Trophoblast cell (in vitro differentiated cells and primary cell): ENCODE results near the gene PDC.

ENCODE experiments used
- DNase-seq, 2 donors: peaks; one replicate each; pipeline ENCODE4 v3.0.0-alpha.2; 2016
- H2AFZ ChIP-seq: 2 replicates; pipeline ENCODE4 v1.6.1; 2013; ENCODE audit warnings: low read length, moderate library complexity, mild to moderate bottlenecking; ENCODE audit not compliant: insufficient read depth, poor library complexity
- H2AK5ac ChIP-seq: 2 replicates; pipeline ENCODE4 v1.6.1; 2013; ENCODE audit warnings: mild to moderate bottlenecking, low read length
- H2BK120ac ChIP-seq: 2 replicates; pipeline ENCODE4 v1.6.1; 2013; ENCODE audit warnings: low read length, mild to moderate bottlenecking, moderate library complexity; ENCODE audit not compliant: insufficient read depth, poor library complexity
- H2BK12ac ChIP-seq: 2 replicates; pipeline ENCODE4 v1.6.1; 2013; ENCODE audit warnings: mild to moderate bottlenecking, low read length, moderate library complexity
- H2BK5ac ChIP-seq: 2 replicates; pipeline ENCODE4 v1.6.1; 2013; ENCODE audit warnings: low read length, low read depth, moderate library complexity, mild to moderate bottlenecking; ENCODE audit not compliant: poor library complexity
- H3K14ac ChIP-seq: 2 replicates; pipeline ENCODE4 v1.6.1; 2013; ENCODE audit warnings: mild to moderate bottlenecking, low read length
- H3K18ac ChIP-seq: 2 replicates; pipeline ENCODE4 v1.6.1; 2013; ENCODE audit warnings: mild to moderate bottlenecking, low read length
- H3K23ac ChIP-seq: 2 replicates; pipeline ENCODE4 v1.6.1; 2013; ENCODE audit warnings: low read length
- H3K27ac ChIP-seq: 2 replicates; pipeline ENCODE4 v1.5.1; 2013; ENCODE audit warnings: low read depth, mild to moderate bottlenecking, inconsistent platforms, low read length, moderate library complexity
- H3K27me3 ChIP-seq: 2 replicates; pipeline ENCODE4 v1.6.1; 2013; ENCODE audit warnings: inconsistent platforms, mild to moderate bottlenecking, low read length, moderate library complexity; ENCODE audit not compliant: insufficient read depth
- H3K36me3 ChIP-seq, 2 experiments: 1 replicate in 1 of 2; 2 replicates in 1 of 2; pipeline ENCODE4 v1.6.1; 2013; ENCODE audit warnings: low read length in 2 of 2, mild to moderate bottlenecking in 2 of 2, moderate library complexity in 1 of 2; ENCODE audit not compliant: insufficient read depth in 2 of 2, control insufficient read depth in 1 of 2
- H3K4ac ChIP-seq: 2 replicates; pipeline ENCODE4 v1.6.1; 2013; ENCODE audit warnings: low read depth, mild to moderate bottlenecking, low read length, moderate library complexity
- H3K4me1 ChIP-seq, 2 experiments: 1 replicate in 1 of 2; 2 replicates in 1 of 2; pipeline ENCODE4 v1.6.1; 2013; ENCODE audit warnings: low read length in 2 of 2, mild to moderate bottlenecking in 2 of 2, moderate library complexity in 1 of 2; ENCODE audit not compliant: insufficient read depth in 2 of 2, control insufficient read depth in 1 of 2
- H3K4me2 ChIP-seq: 2 replicates; pipeline ENCODE4 v1.6.1; 2013; ENCODE audit warnings: inconsistent platforms, mild to moderate bottlenecking, low read length, moderate library complexity
- H3K4me3 ChIP-seq: 2 replicates; pipeline ENCODE4 v1.5.1; 2013; ENCODE audit warnings: mild to moderate bottlenecking, low read depth, low read length, inconsistent platforms
- H3K79me1 ChIP-seq: one replicate; pipeline ENCODE4 v1.6.1; 2013; ENCODE audit warnings: low read length
- H3K79me2 ChIP-seq: 2 replicates; pipeline ENCODE4 v1.6.1; 2013; ENCODE audit warnings: low read length, mild to moderate bottlenecking; ENCODE audit not compliant: control insufficient read depth, insufficient read depth, poor library complexity
- H3K9ac ChIP-seq: 2 replicates; pipeline ENCODE4 v1.6.1; 2013; ENCODE audit warnings: mild to moderate bottlenecking, low read length
- H3K9me3 ChIP-seq: 2 replicates; pipeline ENCODE4 v1.6.1; 2013; ENCODE audit warnings: low read depth, mild to moderate bottlenecking, control low read depth, inconsistent platforms, low read length; ENCODE audit not compliant: insufficient read depth
- H4K12ac ChIP-seq: 2 replicates; pipeline ENCODE4 v1.6.1; 2013; ENCODE audit warnings: low read depth, mild to moderate bottlenecking, low read length, moderate library complexity
- H4K8ac ChIP-seq: 2 replicates; pipeline ENCODE4 v1.6.1; 2013; ENCODE audit warnings: low read depth, mild to moderate bottlenecking, low read length, moderate library complexity
- H4K91ac ChIP-seq: one replicate; pipeline ENCODE4 v1.6.1; 2013; ENCODE audit warnings: low read depth, mild to moderate bottlenecking, low read length, moderate library complexity
- WGBS: extraction: QIAGEN DNeasy Blood & Tissue Kit; methylation state at CpG from one replicate; pipeline ENCODE4 v1.1.7; 2013; ENCODE audit warnings: missing lambda C conversion rate; ENCODE audit not compliant: insufficient read length, insufficient coverage; ENCODE audit errors: extremely low coverage; 5-methylcytosine and 5-hydroxymethylcytosine counted together

PDC gene

DNA sequence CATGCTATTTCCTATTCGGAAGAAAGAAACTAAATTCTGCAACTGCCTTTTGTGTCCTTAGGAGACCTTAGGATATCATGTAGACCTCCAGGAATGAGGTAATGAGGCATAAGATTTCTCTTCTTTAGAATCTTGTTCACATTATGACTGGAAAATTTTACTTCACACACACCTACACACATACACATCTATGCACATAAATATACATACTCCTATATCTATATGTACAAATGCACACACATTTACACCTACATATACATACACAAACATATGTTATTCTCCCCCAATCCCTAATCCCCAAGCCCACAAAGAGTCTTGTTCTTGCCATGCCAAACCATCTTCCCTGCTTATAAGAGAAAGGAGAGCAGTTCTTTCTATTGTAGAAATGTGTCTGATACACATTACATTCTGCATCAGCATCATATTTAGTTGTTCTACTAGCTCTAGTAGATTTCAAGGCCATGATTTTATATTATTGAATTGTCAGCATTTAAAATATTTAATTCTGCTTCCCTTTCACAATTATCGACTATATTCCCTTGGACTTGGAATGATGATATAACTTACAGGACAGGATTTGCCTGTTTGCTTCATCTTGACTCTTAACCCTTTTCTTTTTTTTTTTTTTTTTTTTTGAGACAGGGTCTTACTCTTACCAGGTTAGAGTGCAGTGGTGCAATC lies 35.4 kb upstream of the PDC start:
- Histone ChIP-seq H4K91ac (no peak overlapping the region), H3K36me3 (no peaks in the 10 kb centered on the region), H2AFZ (no peak overlapping the region), H3K79me1 (peaks cover 7% of the 10 kb centered on the region), H3K4me1 (peaks cover 0 to 8% of the 10 kb centered on the region in 2 experiments), H3K27me3 (no peaks in the 10 kb centered on the region), H2BK5ac (no peak overlapping the region), H2BK12ac (no peak overlapping the region), H2AK5ac (no peak overlapping the region), H3K27ac (no peak overlapping the region), H3K4me2 (no peak overlapping the region), H3K18ac (no peak overlapping the region), H3K23ac (no peak overlapping the region), H3K79me2 (no peaks in the 10 kb centered on the region), H4K8ac (no peak overlapping the region), H2BK120ac (peak overlapping the region; percentile 60), H3K14ac (no peak overlapping the region), H3K4ac (no peak overlapping the region), H3K9me3 (no peaks in the 10 kb centered on the region), H3K9ac (no peak overlapping the region), H4K12ac (no peak overlapping the region), H3K4me3 (no peak overlapping the region)
- no CpG with 5 or more reads among the region's 2 CpGs for whole genome bisulfite sequencing
- peak in 1 of 2 donors; percentile 26 for DNase-seq

DNA sequence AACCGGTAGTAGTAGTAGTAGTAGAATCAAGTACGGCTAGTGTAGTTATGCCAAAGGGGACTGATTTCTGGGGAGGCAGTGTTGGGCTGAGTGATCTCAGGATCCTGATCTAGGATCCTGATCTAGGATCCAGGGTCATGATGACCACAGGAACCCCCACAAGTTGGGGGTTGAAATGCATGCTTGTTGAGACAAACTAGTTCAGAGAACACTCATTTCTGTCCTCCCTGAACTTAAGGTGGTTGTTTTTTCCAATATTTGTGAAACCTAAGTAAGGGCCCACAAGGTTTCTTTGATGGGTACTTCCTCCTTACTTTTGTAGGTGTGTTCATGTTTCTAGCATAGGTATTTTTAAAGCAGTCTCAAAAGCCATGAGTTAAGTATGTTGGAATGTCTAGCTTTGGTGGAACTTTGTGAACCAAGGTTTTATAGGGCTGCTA lies 33.9 kb upstream of the PDC start:
- Histone ChIP-seq H2BK120ac (peak overlapping the region; percentile 85), H3K18ac (no peak overlapping the region), H2AFZ (peak overlapping the region; percentile 45), H3K23ac (no peak overlapping the region), H4K91ac (peak overlapping the region; percentile 85), H3K4me1 (peaks cover 0 to 6% of the 10 kb centered on the region in 2 experiments), H3K14ac (peak overlapping the region; percentile 88), H3K36me3 (no peaks in the 10 kb centered on the region), H3K4me3 (no peak overlapping the region), H2BK5ac (peak overlapping the region; percentile 85), H3K4me2 (no peak overlapping the region), H3K9me3 (no peaks in the 10 kb centered on the region), H3K9ac (no peak overlapping the region), H3K4ac (peak overlapping the region; percentile 52), H3K27me3 (no peaks in the 10 kb centered on the region), H2AK5ac (no peak overlapping the region), H3K79me2 (no peaks in the 10 kb centered on the region), H4K12ac (no peak overlapping the region), H3K27ac (peak overlapping the region; percentile 87), H2BK12ac (peak overlapping the region; percentile 79), H3K79me1 (peaks cover 7% of the 10 kb centered on the region), H4K8ac (peak overlapping the region; percentile 61)
- peak in 1 of 2 donors; percentile 79 for DNase-seq
- no CpG with 5 or more reads among the region's 2 CpGs for WGBS

DNA sequence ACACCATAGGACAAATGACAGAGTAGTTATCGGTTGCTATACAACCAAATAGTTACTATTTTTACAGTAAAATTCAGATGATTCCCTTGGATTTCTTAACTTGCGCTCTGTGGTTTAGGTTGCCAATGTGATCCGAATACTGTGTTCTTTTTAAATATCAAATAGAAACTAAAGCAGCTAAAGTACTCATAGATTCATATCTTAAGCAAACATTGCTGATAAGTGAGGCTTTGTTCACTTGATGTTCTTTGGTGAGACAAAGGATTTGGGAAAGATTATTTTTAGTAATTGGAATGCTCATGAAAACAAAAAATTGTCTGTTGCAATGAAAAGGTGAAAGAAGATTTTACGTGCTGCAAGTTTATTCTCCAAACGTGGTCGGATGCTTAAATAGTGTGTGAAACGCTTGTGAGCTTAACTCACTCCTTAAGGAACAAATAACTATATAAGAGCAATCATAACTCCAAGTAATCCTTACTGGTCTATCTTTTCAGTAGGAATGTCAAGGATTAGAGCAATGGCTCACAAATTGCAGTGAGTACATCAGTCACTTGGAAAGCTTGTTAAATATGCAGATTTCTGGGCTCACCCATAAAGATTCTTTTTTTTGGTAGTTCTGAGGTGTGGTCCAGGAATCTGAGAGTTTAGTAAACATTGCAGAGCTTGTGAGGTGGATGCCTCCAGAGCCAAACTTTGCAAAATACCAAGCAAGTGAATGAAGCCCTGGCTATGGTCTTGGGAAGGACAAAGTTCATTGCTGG lies 31.8 kb upstream of the PDC start:
- Histone ChIP-seq H3K18ac (no peak overlapping the region), H3K4ac (no peak overlapping the region), H3K9ac (no peak overlapping the region), H3K79me2 (no peaks in the 10 kb centered on the region), H3K4me3 (no peak overlapping the region), H3K36me3 (no peaks in the 10 kb centered on the region), H3K23ac (no peak overlapping the region), H3K14ac (no peak overlapping the region), H3K9me3 (no peaks in the 10 kb centered on the region), H2AFZ (no peak overlapping the region), H3K27me3 (no peaks in the 10 kb centered on the region), H3K27ac (no peak overlapping the region), H3K4me1 (peaks cover 0 to 6% of the 10 kb centered on the region in 2 experiments), H3K4me2 (no peak overlapping the region), H3K79me1 (peaks cover 7% of the 10 kb centered on the region), H2BK5ac (no peak overlapping the region), H2AK5ac (no peak overlapping the region), H2BK12ac (peak overlapping the region; percentile 49), H4K8ac (no peak overlapping the region), H2BK120ac (no peak overlapping the region), H4K12ac (no peak overlapping the region), H4K91ac (no peak overlapping the region)
- peak; percentile 69 to 93 for DNase-seq
- no CpG with 5 or more reads among the region's 7 CpGs for WGBS

DNA sequence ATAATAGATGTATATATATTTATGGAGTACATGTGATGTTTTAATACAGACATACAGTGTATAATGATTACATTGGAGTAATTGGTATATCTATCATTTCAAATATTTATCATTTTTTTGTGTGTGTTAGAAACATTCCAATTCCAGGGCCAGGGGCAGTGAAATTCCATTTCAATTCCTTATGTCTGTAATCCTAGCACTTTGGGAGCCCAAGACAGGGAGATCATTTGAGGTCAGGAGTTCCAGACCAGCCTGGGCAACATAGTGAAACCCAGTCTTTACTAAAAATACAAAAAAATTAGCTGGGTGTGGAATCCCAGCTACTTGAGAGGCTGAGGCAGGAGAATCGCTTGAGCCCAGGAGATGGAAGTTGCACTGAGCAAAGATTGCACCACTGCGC lies 30.4 kb upstream of the PDC start:
- H4K12ac ChIP-seq: no peak overlapping the region
- H3K4me2 ChIP-seq: no peak overlapping the region
- H3K79me2 ChIP-seq: no peaks in the 10 kb centered on the region
- H2AK5ac ChIP-seq: no peak overlapping the region
- no peak overlapping the region for H2BK5ac ChIP-seq
- no peak overlapping the region for H3K4me3 ChIP-seq
- H4K8ac ChIP-seq: no peak overlapping the region
- peaks cover 7% of the 10 kb centered on the region for H3K79me1 ChIP-seq
- no peak overlapping the region for H2BK12ac ChIP-seq
- H3K27me3 ChIP-seq: no peaks in the 10 kb centered on the region
- H3K18ac ChIP-seq: no peak overlapping the region
- no peak overlapping the region for H4K91ac ChIP-seq
- H3K14ac ChIP-seq: no peak overlapping the region
- H3K4me1 ChIP-seq: peaks cover 0 to 6% of the 10 kb centered on the region in 2 experiments
- no peaks in the 10 kb centered on the region for H3K36me3 ChIP-seq
- WGBS: no CpG with 5 or more reads among the region's 2 CpGs
- peak; percentile 51 to 84 for DNase-seq
- no peak overlapping the region for H3K27ac ChIP-seq
- no peak overlapping the region for H3K9ac ChIP-seq
- H2BK120ac ChIP-seq: no peak overlapping the region
- H3K9me3 ChIP-seq: no peaks in the 10 kb centered on the region
- H3K4ac ChIP-seq: no peak overlapping the region
- H2AFZ ChIP-seq: no peak overlapping the region
- no peak overlapping the region for H3K23ac ChIP-seq
